GM23248 (cell line): ENCODE measurements around the gene CDH22. TPM values are rescaled to one million over a fixed set of nuclear protein-coding genes. Genes with fewer than 3 reads are reported as not detected.

Experiments used
- DNase-seq: peaks from one replicate; pipeline ENCODE4 v3.0.0-alpha.2; 2015
- H2AFZ ChIP-seq: fragments of 200-600 bp; sonication (generic); 2 replicates; pipeline ENCODE4 v1.6.1; 2016; ENCODE audit warnings: antibody characterized with exemption
- H3F3A ChIP-seq: fragments of 200-600 bp; sonication (generic); 2 replicates; pipeline ENCODE4 v1.6.1; 2016; ENCODE audit warnings: mild to moderate bottlenecking, antibody characterized with exemption, mixed run types; ENCODE audit not compliant: insufficient read depth
- H3K27ac ChIP-seq: fragments of 200-600 bp; sonication (generic); 2 replicates; pipeline ENCODE4 v1.5.1; 2016; ENCODE audit warnings: mild to moderate bottlenecking
- H3K27me3 ChIP-seq: fragments of 200-600 bp; sonication (generic); replicated peaks from 2 replicates; pipeline ENCODE4 v1.6.1; 2016; ENCODE audit warnings: mild to moderate bottlenecking; ENCODE audit not compliant: insufficient read depth
- H3K36me3 ChIP-seq: fragments of 200-600 bp; sonication (generic); 2 replicates; pipeline ENCODE4 v1.6.1; 2016; ENCODE audit warnings: low read depth, mild to moderate bottlenecking
- H3K4me1 ChIP-seq: fragments of 200-600 bp; sonication (generic); 2 replicates; pipeline ENCODE4 v1.6.1; 2016; ENCODE audit warnings: mild to moderate bottlenecking; ENCODE audit not compliant: insufficient read depth
- H3K4me2 ChIP-seq: fragments of 200-600 bp; sonication (generic); one replicate; pipeline ENCODE4 v1.6.1; 2016; ENCODE audit warnings: mild to moderate bottlenecking; ENCODE audit not compliant: unreplicated experiment
- H3K4me3 ChIP-seq: fragments of 200-600 bp; sonication (generic); 2 replicates; pipeline ENCODE4 v1.5.1; 2016; ENCODE audit warnings: mild to moderate bottlenecking
- H3K79me2 ChIP-seq: fragments of 200-600 bp; sonication (generic); 2 replicates; pipeline ENCODE4 v1.6.1; 2016; ENCODE audit warnings: mild to moderate bottlenecking; ENCODE audit not compliant: insufficient read depth
- H3K9ac ChIP-seq: fragments of 200-600 bp; sonication (generic); 2 replicates; pipeline ENCODE4 v1.6.1; 2016; ENCODE audit warnings: mild to moderate bottlenecking
- H3K9me2 ChIP-seq: fragments of 200-600 bp; sonication (generic); 2 replicates; pipeline ENCODE4 v1.6.1; 2016; ENCODE audit warnings: mixed run types, mild to moderate bottlenecking, moderate library complexity; ENCODE audit not compliant: insufficient read depth
- H3K9me3 ChIP-seq: fragments of 200-600 bp; sonication (generic); one replicate; pipeline ENCODE4 v1.6.1; 2017; ENCODE audit warnings: low read depth
- H4K20me1 ChIP-seq: fragments of 200-600 bp; sonication (generic); 2 replicates; pipeline ENCODE4 v1.6.0; 2016; ENCODE audit not compliant: insufficient read depth
- EZH2 ChIP-seq: fragments of 200-600 bp; sonication (generic); IDR thresholded peaks from 2 replicates; pipeline ENCODE4 v1.6.1; 2018; ENCODE audit warnings: antibody characterized with exemption, mild to moderate bottlenecking; ENCODE audit not compliant: insufficient read depth, poor library complexity, severe bottlenecking
- EZH2phosphoT487 ChIP-seq: fragments of 200-600 bp; sonication (generic); IDR thresholded peaks from 2 replicates; pipeline ENCODE4 v1.6.1; 2018; ENCODE audit warnings: antibody characterized with exemption, moderate library complexity, mild to moderate bottlenecking, low read depth; ENCODE audit not compliant: insufficient read depth
- WGBS, 2 experiments: methylation state at CpG; one replicate each; pipeline ENCODE4 v1.1.6; 2015 to 2017; ENCODE audit warnings: low lambda C conversion rate in 2 of 2, low coverage in 1 of 2; ENCODE audit errors: missing lambda C conversion rate in 2 of 2; 5-methylcytosine and 5-hydroxymethylcytosine counted together
- in situ Hi-C: fragments of 300-500 bp; cut with MboI; formaldehyde crosslinking; loops from 2 replicates; pipeline ENCODE4 v1.15.0; 2020
- polyA plus RNA-seq: library from polyadenylated mRNA; unstranded; fragments of >200 nt; fragmentation: Nextera tagmentation; extraction: Ambion mirVana; gene quantifications from 2 replicates; pipeline ENCODE4 v1.2.1, GENCODE V29; 2016
- total RNA-seq: library from RNA; depleted of rRNA; stranded (reverse); fragments of >200 nt; shearing (Covaris generic); gene quantifications from 2 replicates; pipeline ENCODE4 v1.2.3, GENCODE V29; 2014

CDH22 gene
- total and polyA plus RNA-seq, 2 experiments from 2014 or later, result not detected

DNA sequence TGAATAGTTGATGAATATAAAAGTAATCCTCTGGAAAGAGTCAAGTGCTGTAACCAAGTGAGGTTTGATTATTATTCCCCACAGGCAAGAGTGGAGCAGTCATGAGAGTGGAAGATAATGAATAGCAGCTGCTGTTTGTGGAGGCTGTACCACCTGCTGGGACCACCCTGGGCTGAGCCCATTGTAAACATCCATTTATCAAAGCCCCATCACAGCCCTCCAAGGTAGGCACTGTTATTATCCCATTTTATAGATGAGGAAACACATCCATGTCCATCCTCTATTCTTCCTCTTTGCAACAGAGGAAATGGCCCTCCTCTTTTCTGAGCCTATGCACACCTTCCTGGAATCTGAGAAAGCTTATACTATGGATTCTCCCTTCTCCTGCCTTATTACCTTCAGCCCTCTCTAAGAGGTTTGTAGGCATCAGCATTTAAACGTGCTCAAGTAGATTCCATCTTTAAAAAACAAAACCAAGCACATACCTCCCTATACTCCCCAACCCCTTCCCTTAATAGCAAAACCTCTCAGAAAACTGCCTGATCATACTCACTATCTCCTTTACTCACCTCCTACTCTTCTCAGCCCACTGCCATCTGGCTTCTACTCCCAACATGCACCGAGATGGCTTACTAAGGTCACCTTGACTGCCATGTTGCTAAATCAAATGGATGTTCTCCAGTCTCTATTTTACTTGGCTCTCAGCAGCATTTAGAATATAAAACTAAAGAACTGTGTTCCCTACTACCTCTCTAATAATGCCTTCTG lies 37.1 kb downstream of the CDH22 start:
- H3K9me2 ChIP-seq, result no peaks in the 10 kb centered on the region
- in situ Hi-C loops, result no loop called here
- no peaks in the 10 kb centered on the region for H4K20me1 ChIP-seq
- H3K4me2 ChIP-seq, result no peak overlapping the region
- DNase-seq, result no peak
- peaks cover 6% of the 10 kb centered on the region; the same call in 1 of the 2 replicates for H3K27me3 ChIP-seq
- no peaks in the 10 kb centered on the region for H3K4me1 ChIP-seq
- H3K36me3 ChIP-seq, result no peaks in the 10 kb centered on the region
- H3F3A ChIP-seq, result no peaks in the 10 kb centered on the region
- no peak overlapping the region for H3K4me3 ChIP-seq
- H3K27ac ChIP-seq, result no peak overlapping the region
- no peak overlapping the region for H2AFZ ChIP-seq
- H3K79me2 ChIP-seq, result no peaks in the 10 kb centered on the region
- TF ChIP-seq EZH2phosphoT487, result no peak
- no peak for TF ChIP-seq EZH2
- no peak overlapping the region for H3K9ac ChIP-seq
- 12 to 14% methylated on average over 2 of the region's 2 CpGs for WGBS, 2 experiments
- H3K9me3 ChIP-seq, result no peaks in the 10 kb centered on the region

- Histone ChIP-seq H3K36me3 (no peaks in the 10 kb centered on the region), H3K27ac (no peak overlapping the region), H4K20me1 (no peaks in the 10 kb centered on the region), H3K27me3 (peaks cover 6% of the 10 kb centered on the region; the same call in 1 of the 2 replicates), H3K4me1 (no peaks in the 10 kb centered on the region), H3K9me3 (no peaks in the 10 kb centered on the region), H3K4me2 (no peak overlapping the region), H3K79me2 (no peaks in the 10 kb centered on the region), H3F3A (no peaks in the 10 kb centered on the region), H3K4me3 (no peak overlapping the region), H3K9me2 (no peaks in the 10 kb centered on the region), H2AFZ (no peak overlapping the region), H3K9ac (no peak overlapping the region)
- TF ChIP-seq EZH2, result no peak
- TF ChIP-seq EZH2phosphoT487, result no peak
- in situ Hi-C loops, result no loop called here
- no peak for DNase-seq
- whole genome bisulfite sequencing, 2 experiments, result 44 to 46% methylated on average over 7 of the region's 7 CpGs
Observed at GRCh38 chr20:46269372-46269771, 38.9 kb downstream of the CDH22 start.

DNA sequence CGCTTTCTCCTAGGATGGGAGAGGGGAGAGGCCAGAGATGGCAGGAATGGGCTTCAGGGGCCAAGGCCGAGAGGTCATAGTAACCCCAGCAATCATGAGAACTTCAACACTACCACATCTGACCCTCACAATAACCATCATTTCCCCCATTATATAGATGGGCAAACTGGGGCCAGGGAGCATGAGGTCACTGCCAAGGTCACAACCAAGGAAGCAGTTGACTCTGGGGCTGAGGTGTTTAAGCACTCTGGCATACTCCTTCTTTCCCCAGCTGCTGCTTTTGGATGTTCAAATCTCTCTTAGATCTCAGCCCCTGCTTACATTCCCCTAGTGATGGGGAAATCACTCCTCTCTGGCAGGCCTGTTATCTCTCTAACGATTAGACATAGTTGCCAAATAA lies 39.6 kb downstream of the CDH22 start:
- Histone ChIP-seq H3K27me3 (peaks cover 6% of the 10 kb centered on the region; the same call in 1 of the 2 replicates), H3K4me1 (no peaks in the 10 kb centered on the region)
- in situ Hi-C loops, result no loop called here

DNA sequence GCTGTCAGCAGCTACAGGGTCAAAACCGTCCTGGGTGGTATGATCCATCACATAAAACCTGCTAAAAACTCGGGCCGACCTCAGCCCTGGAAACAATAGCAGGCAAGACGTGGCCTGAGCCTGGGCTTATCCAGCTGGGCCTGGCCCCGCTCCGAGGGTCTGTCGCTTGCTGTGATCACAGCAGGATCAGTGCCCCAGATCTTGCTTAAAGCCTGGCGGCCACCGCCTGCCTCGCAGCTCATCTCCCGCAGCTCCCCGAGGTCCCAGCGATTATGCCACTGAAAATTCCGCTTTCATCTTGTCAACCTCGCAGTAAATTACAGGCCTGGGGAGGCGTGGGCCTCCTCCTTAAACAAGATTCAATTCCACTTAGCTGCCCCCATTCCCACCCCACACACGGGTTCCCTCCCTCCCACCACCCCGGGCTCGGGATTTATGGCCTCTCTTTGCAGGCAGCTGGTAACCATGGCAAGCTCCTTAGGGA lies 40.1 kb downstream of the CDH22 start:
- Histone ChIP-seq H4K20me1 (no peaks in the 10 kb centered on the region), H3K4me2 (no peak overlapping the region), H2AFZ (no peak overlapping the region), H3K9ac (no peak overlapping the region), H3K27me3 (peaks cover 6% of the 10 kb centered on the region; the same call in 1 of the 2 replicates), H3F3A (no peaks in the 10 kb centered on the region), H3K4me3 (no peak overlapping the region), H3K9me3 (no peaks in the 10 kb centered on the region), H3K4me1 (no peaks in the 10 kb centered on the region), H3K27ac (no peak overlapping the region), H3K36me3 (no peaks in the 10 kb centered on the region), H3K79me2 (no peaks in the 10 kb centered on the region), H3K9me2 (no peaks in the 10 kb centered on the region)
- in situ Hi-C loops, result no loop called here
- 14 to 18% methylated on average over 12 to 18 of the region's 19 CpGs for WGBS, 2 experiments
- TF ChIP-seq EZH2 (no peak), EZH2phosphoT487 (no peak)
- no peak for DNase-seq

More for the DNA sequence above, 39.6 kb downstream of the CDH22 start:
- TF ChIP-seq EZH2phosphoT487 (no peak), EZH2 (no peak)
- Histone ChIP-seq H3K9me3 (no peaks in the 10 kb centered on the region), H3F3A (no peaks in the 10 kb centered on the region), H3K4me2 (no peak overlapping the region), H3K27ac (no peak overlapping the region), H4K20me1 (no peaks in the 10 kb centered on the region), H2AFZ (no peak overlapping the region), H3K4me3 (no peak overlapping the region), H3K9ac (no peak overlapping the region), H3K9me2 (no peaks in the 10 kb centered on the region), H3K36me3 (no peaks in the 10 kb centered on the region), H3K79me2 (no peaks in the 10 kb centered on the region)
- WGBS, 2 experiments, result 64 to 65% methylated on average over 3 of the region's 3 CpGs
- DNase-seq, result no peak
